GM18498 (cell line): Measurements from ENCODE around the gene CLHC1.
"Not testable (repeated sequence)": the region's sequence is repeated elsewhere in the genome, so short reads cannot be mapped to it uniquely, and the experiment has no call there.

Source experiments
- ATAC-seq: cut with Tn5 transposase; IDR thresholded peaks from one replicate; pipeline ENCODE4 v1.9.1; 2021; ENCODE audit warnings: mild to moderate bottlenecking, moderate library complexity; ENCODE audit not compliant: unreplicated experiment

CLHC1 gene

DNA sequence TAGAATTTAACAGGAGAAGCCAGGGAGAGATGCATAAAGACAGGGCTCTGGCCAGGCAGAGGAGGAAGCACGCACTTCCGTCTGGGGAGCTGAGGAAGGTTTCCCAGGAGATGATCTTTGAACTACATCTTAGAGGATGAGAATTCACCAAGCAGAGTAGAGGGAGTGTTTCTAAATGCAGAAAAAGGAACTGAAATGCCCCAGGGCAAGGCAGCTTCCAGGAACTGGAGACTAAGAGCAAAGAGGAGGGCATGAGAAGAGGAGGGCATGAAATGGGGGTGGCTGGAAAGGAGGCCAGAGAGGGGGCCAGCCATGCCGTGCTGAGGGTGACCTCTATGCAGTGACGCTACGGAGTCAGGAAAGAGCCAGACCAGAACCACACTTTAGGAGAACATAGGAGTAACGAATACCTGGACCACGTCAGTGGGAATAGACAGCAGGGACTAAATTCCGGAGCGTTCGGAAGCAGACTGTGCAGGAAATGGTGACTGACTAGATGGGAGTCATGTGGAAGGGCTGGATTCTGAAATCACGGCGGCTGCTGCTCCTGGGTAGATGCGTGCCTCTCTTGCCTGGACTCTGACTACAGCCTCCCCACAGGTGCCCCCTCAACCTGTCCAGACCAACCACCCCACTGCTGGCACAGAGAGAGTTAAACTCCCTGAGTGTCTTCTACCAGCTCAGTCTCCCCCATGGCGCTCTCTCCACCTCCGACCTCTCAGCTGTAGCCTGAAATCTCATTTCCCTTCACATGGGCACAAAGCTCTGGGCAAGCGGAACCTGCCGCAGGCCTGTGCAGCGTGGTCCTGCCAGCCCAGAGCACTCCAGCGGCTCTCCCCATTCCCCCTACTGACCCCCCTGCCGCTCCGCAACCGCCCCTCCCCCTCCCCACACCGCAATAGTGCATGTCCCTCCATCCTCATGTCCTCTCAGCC, 94.8 kb downstream of the CLHC1 start:
- no peak for ATAC-seq

DNA sequence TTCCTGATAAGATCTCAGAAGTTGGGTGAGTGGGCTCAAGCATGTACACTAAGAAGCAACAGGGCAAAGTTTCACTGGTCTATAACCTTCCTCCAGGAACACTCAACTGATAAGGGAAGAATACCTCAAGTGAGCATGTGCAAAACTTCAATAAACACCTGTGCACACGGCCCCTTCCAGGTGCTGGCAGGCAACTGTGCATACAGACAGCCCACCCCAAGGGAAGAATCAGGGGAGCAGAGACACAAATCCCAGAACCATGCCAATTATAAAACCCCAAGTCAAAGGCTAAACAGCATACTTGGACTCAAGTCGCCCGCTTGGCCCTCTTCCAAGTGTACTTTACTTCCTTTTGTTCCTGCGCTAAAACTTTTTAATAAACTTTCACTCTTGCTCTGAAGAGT, 96.0 kb downstream of the CLHC1 start:
- no peak for ATAC-seq

DNA sequence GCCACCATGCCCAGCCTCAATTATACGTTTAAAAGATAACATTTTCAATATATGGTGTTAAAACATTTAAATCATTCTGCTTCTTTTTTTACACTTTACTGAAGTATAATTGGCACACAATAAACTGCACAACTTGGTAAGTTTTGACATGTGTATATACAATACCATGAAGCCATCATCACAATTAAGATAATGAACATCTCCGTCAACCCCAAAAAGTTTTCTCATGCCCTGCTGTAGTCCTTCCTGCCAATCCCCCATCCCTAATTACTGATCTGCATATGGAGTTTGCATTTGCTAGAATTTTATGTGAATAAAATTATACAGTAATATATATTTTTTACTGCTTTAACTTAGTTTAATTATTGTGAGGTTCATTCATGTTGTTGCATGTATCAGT, 96.6 kb downstream of the CLHC1 start:
- no peak for ATAC-seq

DNA sequence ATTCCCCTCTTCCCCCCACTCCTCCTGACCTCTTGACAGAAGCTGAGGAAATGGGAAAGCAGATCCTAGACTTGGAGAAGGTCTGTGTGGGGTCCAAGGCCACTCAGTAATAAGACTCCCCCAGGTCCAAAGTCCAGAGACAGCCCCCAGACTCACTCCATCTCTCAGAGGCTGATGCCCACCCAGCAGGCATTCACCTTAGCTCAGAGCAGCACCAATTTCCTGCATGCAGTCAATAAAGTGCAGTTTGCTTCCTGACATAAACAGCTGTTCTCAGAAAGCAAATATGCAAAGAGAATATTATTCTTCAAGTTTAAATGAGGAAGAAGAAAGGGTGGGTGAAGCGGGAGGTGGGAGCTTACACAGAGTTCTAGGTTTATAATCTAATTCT, 97.8 kb downstream of the CLHC1 start:
- ATAC-seq: no peak

DNA sequence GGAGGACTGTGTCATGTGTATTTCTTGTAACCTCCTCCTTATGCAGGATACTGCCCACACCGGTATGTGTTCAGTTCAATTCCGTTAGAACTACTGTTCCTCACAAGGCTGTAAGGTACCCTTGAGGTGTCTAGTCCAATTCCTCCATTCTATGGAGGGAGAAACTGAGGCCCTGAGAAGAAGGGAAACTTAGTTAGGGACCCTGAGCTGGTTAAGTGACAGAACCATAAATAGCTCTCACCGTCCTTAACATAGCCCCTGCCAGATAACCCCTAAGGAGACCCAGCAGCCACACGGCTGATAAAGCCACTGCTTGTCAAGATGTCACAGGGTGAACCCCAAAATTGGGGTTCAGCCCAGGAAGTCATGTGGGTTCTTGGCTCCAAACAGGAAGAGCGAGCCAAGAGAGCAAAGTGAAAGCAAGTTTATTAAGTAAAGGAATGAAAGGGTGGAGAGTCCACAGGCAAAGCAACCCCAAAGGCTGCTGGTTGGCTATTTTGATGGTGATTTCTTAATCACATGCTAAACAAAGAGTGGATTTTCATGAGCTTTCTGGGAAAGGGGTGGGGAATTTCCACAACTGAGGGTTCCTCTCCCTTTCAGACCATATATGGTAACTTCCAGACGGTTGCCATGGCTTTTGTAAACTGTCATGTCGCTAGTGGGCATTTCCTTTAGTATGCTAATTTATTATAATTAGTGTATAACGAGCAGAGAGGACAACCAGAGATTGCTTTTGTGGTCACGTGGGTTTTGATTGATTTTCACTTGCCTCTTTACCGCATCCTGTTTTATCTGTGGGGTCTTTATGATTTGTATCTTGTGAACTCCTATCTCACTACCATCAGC, 98.4 kb downstream of the CLHC1 start:
- ATAC-seq: peak; percentile 82

DNA sequence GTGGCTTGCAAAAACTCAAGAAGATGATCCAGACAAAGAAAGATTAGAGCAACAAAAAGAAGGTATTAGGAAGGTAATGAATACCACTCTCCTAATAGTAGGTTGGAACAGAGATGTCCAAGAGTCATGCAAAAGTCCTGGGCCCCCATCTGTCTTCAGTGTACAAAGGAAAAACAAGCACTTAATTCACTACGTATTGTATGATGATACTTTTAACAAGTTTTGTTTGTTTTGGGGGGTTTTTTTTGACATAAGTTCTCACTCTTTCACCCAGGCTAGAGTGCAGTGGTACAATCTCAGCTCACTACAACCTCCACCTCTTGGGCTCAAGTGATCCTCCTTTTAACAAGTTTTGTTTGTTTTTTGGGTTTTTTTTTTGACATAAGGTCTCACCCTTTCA, 101.2 kb downstream of the CLHC1 start:
- ATAC-seq: no peak

DNA sequence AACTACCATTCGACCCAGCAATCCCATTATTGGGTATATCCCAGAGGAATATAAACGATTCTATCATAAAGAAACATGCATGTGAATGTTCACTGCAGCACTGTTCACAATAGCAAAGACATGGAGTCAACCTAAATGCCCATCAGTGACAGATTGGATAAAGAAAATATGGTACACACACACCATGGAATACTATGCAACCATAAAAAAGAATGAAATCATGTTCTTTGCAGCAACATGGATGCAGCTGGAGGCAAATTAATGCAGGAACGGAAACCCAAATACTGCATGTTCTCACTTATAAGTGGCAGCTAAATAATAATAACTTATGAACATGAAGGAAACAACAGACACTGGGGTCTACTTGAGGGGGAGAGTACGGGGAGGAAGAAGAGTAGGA, 105.5 kb downstream of the CLHC1 start:
- not testable (repeated sequence) for ATAC-seq
